RPMI8226 (cell line): ENCODE results near the gene PSMD13.
A peak's percentile ranks its signal among the peaks of the same experiment; 100 is the strongest.
"Not testable (repeated sequence)": the region's sequence is repeated elsewhere in the genome, so short reads cannot be mapped to it uniquely, and the experiment has no call there.

Source experiments
- DNase-seq: peaks from one replicate; pipeline ENCODE4 v3.0.0-alpha.2; 2015

Gene PSMD13

GRCh38 chr11:279040-279965 is 42.5 kb downstream of the PSMD13 start:
- DNase-seq = no peak

GRCh38 chr11:279966-280705 is 43.4 kb downstream of the PSMD13 start:
- DNase-seq = peak; percentile 72

- no peak for DNase-seq
Observed at GRCh38 chr11:280706-281485, 44.1 kb downstream of the PSMD13 start.

GRCh38 chr11:281486-282161 is 44.8 kb downstream of the PSMD13 start:
- no peak for DNase-seq

- DNase-seq = no peak
Observed at GRCh38 chr11:282171-282570, 45.4 kb downstream of the PSMD13 start.

- no peak for DNase-seq
Observed at GRCh38 chr11:282630-283360, 46.0 kb downstream of the PSMD13 start.

- no peak for DNase-seq
Observed at GRCh38 chr11:283405-284104, 46.8 kb downstream of the PSMD13 start.

GRCh38 chr11:284105-285020 is 47.6 kb downstream of the PSMD13 start:
- DNase-seq = no peak

- DNase-seq = no peak
Observed at GRCh38 chr11:285021-285893, 48.5 kb downstream of the PSMD13 start.

GRCh38 chr11:285894-286220 is 49.1 kb downstream of the PSMD13 start:
- no peak for DNase-seq

- DNase-seq = not testable (repeated sequence)
Observed at GRCh38 chr11:286977-287820, 50.4 kb downstream of the PSMD13 start.

GRCh38 chr11:287821-288477 is 51.2 kb downstream of the PSMD13 start:
- DNase-seq = no peak

- peak; percentile 65 for DNase-seq
Observed at GRCh38 chr11:288478-289397, 52.0 kb downstream of the PSMD13 start, which contains the start of gene PGGHG. TSS of gene PGGHG (plus strand) at chr11:289126. CDS start at chr11:289817, 691 bp downstream.

GRCh38 chr11:289398-289711 is 52.6 kb downstream of the PSMD13 start:
- DNase-seq = no peak

- no peak for DNase-seq
Observed at GRCh38 chr11:289712-290620, 53.2 kb downstream of the PSMD13 start.
